NCI-H446 (cell line): ENCODE data around the gene AURKB.
"Not testable (repeated sequence)": the region's sequence is repeated elsewhere in the genome, so short reads cannot be mapped to it uniquely, and the experiment has no call there.

ENCODE experiments used
- DNase-seq, 2 experiments: peaks; one replicate each; lab custom pipeline; 2025; lab: John Stamatoyannopoulos, UW

Gene AURKB

DNA sequence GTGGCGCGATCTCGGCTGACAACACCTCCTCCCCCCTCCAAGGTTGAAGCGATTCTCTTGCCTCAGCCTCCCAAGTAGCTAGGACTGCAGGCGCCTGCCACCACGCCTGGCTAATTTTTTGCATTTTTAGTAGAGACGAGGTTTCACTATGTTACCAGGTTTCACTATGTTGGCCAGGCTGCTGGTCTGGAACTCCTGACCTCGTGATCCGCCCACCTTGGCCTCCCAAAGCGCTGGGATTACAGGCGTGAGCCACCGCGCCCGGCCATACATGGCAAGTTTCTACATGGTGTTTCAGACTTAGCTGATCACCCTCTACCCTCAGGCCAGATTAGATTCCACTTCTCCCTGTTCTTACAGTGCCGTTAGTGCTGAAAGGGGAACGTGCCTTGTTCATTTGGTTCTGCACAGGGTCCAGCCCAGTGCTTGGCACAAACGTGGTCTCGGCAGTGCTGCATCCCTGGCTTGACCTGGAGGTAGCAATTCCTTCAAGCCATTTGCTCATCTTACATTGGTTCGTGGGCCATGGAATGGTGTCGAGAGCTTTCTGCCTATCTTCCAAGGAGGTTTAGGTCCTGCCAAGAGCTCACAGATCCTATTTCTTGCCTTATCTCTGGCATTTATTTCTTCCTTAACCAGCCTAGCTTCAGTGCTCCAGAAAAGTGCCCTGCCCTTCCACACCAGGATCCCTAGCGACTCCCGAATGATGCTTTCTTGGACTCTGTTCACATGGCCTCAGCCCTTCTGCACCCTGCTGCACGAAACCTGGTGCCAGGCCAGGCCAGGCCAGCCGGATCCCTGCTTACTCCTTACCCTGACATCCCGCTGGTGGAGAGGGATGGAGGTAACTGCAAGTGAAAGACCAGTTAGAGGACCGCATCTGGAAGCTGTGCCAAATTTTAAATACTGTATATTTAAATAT, 14.8 kb upstream of the AURKB start:
- DNase-seq, result no peak

DNA sequence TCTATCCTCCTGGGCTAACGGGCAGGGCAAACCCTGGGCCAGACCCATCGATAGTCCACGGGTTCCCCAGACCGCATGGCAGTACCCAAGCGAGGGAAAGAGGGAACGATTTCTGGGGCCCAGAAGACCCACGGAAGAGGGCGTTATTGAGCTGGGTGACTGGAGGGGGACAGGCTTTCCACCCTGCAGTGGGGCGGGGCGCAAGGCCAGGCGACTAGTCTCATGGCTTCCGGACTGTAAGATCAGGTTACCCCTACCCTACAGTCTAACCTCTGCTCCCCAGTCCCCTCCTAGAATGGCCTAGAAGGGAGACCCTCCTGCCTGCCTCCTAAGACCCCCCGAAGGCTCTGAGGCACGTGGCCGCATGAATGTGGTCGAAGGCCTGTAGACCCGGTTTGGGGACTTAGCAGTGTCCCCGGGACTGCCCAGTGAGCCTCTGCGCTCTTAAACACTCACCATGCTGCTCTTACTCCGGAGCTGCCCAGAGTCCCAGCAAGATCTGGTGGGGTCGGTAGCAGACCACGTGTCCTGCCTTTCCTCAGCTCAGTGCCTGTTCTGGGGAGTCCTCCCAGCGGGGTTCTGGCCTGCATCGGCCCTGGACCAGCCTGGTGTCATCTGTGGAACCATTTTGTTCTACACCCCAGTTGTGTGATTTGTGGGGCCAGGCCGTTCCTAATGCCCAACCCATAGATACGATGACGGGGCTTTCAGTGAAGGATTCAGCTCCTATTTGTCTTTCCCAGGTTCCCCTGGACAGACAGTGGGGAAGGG, 13.2 kb upstream of the AURKB start:
- DNase-seq, result peak; percentile 26 to 36

DNA sequence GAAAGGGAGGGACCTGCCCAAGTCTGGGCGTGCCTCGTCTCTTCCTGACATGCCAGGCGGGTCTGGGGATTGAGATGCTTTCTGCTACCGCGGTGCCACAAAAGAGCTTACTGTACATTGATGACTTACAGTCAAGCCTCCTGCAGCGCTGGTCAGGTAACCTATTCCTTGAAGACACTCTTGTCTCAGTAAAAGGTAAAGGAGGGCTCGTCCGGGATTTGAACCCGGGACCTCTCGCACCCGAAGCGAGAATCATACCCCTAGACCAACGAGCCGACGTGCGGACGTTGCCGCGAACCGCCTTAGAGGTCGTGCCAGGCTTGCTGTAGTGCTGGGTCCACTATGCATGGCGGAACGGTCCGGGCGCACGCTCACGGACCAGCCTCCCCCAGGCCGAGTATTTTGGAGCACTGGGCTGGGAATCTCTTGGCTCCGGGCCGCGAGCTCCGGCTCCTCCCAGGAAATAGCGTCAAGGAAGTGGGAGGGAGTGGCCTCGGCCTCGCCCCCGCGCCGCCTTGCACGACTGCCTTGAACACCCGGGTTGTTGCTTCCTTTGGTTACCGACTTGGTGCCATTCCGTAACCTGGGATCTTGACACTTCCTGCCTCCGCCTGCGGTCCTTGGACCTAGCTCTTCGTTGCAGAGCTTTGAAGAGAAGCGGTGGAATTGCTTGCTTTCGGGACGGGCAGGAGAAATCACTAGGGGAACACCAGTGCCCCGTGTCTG, 12.4 kb upstream of the AURKB start:
- DNase-seq, result peak; percentile 76 to 91

DNA sequence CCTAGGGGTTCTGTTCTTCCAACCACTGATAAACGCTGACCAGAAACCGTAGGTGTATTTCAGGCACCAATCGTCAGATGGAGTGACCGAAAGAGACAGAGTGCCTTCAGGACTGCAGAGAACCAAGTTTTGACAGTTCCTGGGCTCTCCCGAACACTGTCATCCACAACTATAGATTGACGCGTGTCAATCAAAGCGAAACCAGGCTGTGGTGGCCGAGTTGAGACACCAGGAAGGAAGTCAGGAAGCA, 11.9 kb upstream of the AURKB start:
- no peak for DNase-seq

DNA sequence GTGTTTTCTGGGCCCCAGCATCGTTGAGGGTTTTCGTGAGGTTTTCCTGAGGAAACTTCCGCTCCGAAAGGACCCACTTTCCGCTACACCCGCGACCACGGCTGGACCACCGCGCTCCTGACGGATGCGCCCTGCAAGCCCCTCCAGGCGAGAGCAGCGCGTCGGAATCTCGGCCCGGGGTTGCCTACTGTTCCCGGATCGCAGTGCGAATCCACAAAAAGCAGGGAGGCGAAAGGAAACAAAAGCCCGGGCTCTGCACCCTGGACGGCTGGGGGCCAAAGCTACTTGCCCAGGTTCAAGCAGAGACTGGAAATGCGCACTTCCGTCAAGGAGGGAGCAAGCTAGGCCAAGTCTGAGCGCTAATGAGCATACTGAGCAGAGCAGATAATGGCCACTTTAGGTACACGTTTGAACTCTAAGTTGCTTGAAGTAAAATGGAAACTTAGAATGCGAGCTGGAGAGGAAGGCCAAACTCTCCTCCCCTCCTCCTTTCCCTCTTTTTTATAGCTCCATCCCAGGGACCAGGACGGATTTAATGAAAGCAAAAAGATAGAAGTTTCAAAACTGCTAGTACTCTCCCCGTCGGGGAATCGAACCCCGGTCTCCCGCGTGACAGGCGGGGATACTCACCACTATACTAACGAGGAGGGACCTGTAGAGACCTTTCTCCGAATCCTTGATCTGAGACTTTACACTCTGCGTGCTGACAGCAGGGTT, 11.4 kb upstream of the AURKB start:
- peak; percentile 91 to 92 for DNase-seq

DNA sequence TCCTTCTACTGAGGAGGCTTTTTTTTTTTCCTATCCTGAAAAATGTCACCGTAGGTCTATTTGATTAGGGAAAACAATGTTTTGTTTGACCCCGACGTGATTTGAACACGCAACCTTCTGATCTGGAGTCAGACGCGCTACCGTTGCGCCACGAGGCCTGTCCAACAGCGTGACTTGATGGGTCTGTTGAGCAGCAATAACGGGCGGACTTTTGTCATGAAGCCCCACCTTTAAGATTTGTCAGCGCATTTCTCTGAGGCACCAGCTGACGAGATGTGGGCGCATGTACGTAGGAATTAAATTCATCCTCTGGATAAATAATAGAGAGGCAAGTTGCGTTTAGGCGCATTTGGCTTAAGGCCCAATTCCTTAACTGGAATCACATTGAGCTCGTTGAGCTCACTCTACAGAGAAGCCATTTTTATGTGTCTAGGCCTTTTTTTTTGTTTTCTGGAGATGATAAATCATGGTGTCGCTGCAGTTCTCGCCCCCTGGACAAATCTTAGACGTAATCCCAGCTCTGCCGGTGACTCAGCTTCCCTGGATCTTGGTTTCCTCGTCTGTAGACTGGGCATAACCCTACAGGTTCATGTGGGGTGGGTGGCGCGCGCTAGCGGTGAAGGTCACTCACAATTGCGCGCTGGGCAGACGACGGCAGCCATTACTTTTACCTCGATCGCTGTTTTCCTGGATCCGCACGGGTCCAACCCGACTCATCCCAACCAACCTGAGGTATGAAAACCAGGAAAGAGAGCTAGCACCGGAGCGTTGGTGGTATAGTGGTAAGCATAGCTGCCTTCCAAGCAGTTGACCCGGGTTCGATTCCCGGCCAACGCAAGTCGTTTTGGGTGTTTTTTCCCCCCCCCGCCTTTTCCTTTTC, 10.6 kb upstream of the AURKB start:
- DNase-seq, result peak; percentile 89 to 92

DNA sequence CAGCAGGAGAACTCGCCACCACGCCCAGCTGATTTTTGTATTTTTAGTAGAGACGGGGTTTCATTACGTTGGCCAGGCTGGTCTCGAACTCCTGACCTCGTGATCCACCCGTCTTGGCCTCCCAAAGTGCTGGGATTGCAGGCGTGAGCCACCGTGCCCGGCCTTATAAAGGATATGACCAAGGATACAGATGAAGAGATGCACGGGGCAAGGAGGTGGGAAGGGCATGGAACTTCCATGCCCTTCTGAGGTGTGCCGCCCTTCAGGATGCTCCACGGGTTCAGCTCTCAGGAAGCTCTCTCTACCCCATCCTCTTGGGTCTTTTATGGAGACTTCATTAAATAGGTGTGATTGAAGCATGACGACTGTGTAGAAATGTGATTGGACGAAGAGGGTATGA, 3.6 kb upstream of the AURKB start:
- not testable (repeated sequence) for DNase-seq

DNA sequence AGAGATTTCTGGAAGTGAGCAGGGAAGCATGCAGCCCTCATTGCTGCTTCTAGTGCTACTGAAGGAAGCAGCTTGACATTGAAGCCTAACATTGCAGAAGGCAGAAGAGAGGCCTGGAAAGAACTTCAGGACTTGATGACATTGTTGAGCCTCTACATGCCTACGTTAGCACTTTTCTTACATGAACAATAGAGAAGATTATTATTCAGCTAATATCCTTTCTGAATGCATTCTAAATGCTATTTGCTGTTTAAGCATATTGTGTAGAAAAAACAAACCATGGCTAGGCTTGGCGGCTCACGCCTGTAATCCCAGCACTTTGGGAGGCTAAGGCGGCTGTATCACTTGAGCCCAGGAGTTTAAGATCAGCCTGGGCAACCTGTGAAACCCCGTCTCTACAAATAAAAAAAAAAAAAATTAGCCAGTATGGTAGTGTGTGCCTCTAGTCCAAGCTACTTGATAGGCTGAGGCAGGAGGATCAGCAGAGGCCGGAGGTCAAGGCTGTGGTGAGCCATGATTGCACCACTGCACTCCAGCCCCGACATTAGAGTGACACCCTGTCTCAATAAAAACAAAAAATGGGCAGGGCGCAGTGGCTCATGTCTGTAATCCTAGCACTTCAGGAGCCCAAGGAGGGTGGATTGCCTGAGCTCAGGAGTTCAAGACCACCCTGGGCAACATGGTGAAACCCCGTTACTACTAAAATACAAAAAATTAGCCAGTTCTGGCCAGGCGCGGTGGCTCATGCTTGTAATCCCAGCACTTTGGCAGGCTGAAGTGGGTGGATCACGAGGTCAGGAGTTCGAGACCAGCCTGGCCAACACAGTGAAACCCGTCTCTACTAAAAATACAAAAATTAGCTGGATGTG, 2.2 kb upstream of the AURKB start:
- no peak for DNase-seq

DNA sequence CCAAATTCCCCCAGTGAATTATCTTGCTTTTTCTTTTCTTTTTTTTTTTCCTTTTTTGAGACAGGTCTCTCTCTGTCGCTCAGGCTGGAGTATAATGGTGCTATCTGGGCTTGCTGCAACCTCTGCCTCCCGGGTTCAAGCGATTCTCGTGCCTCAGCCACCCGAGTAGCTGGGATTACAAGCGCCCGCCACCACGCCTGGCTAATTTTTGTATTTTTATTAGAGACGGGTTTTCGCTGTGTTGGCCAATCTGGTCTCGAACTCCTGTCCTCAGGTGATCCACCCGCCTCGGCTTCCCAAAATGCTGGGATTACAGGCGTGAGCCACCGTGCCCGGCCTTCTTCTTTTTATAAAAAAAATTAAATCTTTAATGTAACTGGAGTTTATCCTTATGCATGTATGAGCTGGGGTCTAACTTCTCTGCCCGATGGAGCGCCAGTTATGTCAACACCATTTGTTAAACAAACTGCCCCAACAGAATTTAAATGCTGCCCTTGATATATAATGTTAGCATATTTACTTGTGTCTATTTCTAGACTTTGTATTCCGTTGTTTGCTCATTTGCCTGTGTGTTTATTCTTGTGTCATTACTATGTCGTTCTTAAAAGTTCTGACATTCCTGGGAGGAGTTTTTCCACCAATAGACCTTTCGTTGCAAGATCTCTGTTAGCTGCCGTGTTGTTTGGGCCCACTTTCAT, 535 bp upstream of the AURKB start:
- DNase-seq, result no peak

DNA sequence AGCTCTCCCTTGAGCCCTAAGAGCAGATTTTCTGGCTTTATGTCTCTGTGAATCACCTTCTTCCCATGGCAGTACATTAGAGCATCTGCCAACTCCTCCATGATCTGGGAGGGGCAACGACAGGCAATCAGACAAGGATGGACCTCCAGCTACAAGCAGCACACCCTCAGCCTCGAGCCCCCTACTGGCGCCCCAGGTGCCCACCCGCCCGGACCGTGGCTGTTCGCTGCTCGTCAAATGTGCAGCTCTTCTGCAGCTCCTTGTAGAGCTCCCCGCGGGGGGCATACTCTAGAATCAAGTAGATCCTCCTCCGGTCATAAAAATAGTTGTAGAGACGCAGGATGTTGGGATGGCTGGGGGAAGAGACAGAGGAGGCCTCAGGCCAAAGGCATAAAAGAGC, 3.8 kb downstream of the AURKB start:
- DNase-seq, result no peak

DNA sequence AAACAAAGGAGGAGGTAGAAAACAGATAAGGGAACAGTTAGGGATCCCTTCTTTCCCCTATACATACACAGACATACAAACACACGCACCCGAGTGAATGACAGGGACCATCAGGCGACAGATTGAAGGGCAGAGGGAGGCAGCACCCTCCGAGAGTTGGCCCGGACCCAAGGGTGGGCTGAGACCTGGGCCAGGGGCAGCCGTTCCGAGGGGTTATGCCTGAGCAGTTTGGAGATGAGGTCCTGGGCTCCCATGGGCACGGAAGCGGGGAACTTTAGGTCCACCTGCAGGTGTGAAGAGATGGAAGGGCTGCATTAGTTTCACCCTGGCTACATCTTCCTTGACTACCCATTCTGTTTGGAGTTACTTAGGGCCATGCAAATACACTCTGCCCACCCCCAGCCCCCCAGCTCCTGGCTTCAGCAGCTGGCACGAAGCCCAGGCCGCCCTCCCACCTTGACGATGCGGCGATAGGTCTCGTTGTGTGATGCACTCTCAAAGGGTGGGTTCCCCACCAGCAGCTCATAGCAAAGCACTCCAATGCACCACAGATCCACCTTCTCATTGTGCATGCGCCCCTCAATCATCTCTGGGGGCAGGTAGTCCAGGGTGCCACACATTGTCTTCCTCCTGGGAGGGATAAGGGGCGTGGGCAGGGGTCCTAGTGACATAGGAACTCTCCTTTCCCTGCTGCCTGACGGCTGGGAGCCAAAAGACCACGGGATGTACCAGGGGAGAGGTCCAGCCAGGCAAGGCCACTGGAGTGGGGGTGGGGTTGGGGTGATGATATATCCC, 5.4 kb downstream of the AURKB start:
- DNase-seq, result no peak

DNA sequence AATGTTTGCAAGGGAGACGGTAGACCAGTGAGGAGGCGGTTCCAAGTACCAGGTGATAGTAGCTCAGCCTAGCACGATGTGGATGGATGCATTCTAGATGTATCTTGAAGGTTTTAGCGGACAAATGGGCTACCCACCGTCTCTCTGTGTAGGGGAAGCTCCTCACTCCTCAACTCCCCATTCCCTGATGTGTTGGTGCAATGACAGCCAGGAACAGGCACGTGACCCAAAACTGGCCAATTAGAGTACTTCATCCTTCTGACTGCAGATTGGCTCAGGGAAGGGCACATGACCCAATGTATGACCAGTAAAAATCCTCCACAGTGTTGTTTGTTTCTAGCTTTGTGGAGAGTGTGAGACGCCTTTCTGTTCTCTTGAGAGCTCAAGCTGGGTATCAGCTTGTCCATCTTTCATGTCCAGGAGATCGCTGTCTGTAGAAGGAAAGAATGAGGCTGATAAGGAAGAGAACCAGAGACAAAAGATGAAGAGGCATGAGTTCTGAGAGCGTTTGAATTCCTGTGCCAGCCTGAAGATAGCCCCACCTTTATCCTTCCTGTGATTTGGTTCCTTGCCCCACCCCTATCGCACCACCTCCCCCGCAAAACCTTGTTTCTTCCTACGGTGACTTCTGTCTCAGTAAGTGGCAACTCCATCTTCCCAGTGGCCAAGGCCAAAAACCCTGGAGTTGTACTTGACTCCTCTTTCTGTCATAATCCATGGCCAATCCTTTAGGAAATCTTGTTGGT, 18.1 kb downstream of the AURKB start:
- DNase-seq, result peak; percentile 56 to 91

DNA sequence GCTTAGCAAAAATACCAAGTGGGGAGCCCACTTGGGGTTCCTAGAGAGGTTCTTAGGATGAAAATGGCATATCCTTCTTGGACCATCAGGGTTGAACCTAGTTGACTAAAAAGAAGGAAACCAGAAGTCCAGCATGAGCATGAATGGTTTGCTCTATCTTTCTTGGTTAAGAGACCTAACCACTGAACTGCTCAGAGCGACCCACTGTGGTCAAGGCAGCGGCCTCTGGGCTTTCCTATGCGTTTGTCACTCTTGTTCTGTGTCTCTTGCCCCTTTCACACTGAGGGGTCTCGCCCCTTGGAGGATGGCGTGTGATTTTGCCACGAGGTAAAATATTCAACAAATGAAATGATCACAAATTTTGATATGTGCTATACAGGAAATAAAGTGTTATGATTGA, 19.9 kb downstream of the AURKB start:
- DNase-seq, result no peak

DNA sequence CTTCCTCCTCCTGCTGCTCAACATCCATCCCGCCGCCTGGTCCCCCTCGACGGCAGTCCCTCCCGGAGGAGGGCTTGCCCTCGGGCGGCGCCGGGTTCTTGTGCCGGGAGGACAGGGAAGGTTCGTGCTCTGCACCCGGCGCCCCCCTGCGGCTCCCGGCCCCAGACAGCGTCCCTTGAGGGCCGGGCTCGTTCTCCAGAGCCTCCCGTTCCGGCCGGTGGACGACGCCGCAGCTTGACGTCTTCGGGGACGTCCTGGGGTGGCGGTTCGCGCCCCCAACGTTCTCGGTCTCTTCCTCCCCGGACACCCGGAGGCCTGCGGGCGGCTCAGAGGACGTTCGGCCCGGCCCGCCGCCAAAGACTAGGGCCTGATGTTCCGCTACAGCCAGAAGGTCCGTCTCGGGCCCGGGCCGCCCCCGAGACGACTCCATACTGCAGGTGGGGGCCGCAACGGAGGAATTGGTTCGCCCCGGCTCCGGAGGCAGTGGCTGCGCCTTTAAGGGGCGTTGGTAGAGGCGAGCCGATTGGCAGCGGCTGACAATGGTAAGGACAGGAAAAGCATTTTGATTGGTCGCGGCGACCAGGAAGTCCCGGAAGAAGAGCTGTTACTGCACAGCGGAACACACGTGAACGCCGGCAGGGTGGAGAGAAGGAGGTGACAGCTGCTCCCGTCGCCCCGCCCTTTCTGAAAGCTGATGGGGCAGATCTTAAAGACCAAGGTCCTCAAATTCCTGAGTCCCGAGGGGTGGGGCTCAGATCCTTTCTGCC, 20.5 kb downstream of the AURKB start, which contains the start of gene BORCS6:
Gene BORCS6, minus strand, starts transcription at position 470 of the 767 bp plus-strand sequence. Its CDS starts 40 bp downstream, at position 430.
- DNase-seq, result peak; percentile 92 to 96

DNA sequence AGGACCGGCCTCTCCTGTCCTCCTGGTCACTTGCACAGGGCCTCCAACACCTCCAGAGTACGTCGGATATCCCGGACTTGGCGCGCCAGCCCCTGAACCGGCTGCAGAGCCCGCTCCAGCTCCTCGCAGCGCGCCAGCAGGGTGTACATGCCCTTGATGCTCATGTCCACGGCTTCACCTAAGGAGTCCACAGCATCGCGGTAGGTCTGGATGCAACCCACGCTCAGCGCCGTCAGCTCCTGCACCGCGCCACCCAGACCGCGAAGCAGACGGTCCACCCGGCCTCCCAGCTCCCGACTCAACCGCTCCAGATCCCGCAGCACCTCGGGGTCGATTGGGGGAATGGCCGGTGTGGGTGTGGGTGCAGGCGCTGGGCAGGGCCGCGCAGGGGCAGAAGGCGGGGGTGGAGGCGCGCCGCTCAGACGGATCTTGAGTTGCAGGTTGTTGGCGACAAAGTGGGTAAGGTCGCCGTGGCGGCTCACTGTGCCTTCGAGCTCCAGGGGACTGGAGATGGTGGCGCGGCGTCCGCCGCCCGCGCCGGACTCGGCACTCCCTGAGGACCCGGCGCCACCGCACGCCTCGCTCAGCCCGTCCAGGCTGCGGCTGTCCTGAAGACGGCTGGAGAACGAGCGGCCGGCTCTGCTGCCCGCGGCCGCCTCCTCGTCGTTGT, 21.2 kb downstream of the AURKB start:
- DNase-seq, result no peak

DNA sequence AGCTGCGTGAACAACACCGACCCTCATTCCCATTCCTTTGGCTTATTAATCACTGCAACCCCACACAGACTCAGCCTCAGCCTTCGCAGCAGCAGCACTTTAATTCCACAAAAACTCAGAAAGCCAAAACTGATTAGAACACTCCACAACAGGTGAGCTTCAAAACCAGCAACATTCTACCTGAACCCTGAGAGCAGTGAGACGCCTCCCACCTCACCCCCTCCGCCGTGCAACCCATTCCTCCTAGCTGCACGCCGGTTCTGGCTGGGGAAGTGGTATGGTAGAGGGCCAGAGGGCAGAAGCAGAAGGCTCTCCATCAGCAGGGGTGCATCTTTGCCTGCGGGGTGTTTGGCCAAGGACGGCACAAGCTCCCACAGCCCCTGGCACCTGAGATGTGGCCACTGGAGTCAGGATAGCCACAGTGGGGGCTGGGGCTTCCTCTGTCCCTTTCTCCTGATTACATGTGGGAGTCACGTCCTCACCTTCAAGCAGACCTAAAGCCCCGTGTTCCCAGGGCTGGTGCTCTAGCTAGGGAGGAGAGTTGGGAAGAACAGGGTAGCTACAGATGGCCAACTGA, 22.0 kb downstream of the AURKB start:
- DNase-seq, result no peak
